Kidney tubule cell (primary cell): Measurements from ENCODE around the gene RABEP2.
A peak's percentile ranks its signal among the peaks of the same experiment; 100 is the strongest.
"Not testable (repeated sequence)": the region's sequence is repeated elsewhere in the genome, so short reads cannot be mapped to it uniquely, and the experiment has no call there.

ENCODE experiments used
- DNase-seq: peaks from one replicate; pipeline ENCODE4 v3.0.0-alpha.2; 2018; ENCODE audit warnings: low spot score

Gene RABEP2

GRCh38 chr16:28903344-28904042 lies 21.5 kb downstream of the RABEP2 start:
- no peak for DNase-seq

DNA sequence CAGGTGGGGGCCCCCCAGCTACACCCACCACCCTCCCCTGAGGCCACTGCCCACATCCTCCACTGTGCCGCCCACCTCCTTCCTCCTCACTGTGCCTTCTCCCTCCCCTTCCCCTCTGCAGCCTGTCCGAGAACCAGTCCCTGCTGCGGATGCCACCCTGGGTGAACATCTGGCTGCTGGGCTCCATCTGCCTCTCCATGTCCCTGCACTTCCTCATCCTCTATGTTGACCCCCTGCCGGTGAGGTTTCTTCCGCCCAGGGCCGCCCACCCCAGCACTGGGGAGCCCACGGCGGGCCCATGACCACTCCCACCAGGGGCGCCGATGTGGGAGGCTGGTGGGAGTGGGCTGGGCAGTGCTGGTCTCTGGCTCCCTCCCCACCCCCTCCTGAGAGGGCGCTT lies 22.1 kb downstream of the RABEP2 start:
- DNase-seq, result no peak

GRCh38 chr16:28901862-28902261 lies 23.2 kb downstream of the RABEP2 start:
- no peak for DNase-seq

GRCh38 chr16:28900601-28901000 lies 24.4 kb downstream of the RABEP2 start:
- DNase-seq, result no peak

DNA sequence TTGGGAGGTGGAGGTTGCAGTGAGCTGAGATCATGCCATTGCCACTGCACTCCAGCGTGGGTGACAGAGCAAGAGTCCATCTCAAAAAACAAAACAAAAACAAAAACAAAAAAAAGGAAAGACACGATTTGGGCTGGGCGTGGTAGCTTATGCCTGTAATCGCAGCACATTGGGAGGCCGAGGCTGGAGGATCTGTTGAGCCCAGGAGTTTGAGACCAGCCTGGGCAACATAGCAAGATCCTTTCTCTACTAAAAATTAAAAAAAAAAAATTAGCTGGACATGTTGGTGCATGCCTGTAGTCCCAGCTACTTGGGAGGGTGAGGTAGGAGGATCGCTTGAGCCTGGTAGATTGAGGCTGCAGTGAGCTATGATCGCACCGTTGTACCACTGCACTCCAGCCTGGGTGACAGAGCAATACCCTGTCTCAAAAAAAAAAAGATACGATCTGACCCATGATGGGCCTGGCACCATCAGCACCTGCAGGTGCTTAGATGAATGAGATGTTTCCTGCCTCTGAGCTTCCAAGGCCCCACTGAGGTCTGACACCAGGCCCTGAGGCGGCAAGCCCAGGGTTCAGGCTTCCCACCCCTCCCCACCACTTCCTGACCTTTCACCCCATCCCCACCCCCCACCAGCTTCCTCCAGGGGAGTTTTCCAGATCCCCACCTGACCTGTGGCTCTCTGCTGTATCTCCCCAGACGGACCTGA lies 25.0 kb downstream of the RABEP2 start:
- no peak for DNase-seq

DNA sequence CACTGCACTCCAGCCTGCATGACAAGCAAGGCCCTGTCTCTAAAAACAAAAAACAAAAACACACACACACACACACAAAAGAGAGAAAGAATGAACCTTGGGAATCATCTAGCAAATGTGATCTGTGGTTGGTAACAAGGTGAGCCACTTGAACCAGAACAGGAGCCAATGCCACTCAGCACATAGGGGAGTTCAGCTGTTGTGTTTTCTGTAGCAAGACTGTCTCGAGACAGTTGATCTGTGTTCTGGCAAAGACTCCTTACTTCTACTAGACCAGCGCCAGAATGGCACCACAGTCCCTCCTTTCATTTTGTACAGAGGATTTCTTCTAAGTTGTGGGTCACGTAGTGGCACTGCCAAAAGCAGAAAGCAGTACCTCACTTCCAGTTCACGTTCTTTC lies 26.1 kb downstream of the RABEP2 start:
- no peak for DNase-seq

DNA sequence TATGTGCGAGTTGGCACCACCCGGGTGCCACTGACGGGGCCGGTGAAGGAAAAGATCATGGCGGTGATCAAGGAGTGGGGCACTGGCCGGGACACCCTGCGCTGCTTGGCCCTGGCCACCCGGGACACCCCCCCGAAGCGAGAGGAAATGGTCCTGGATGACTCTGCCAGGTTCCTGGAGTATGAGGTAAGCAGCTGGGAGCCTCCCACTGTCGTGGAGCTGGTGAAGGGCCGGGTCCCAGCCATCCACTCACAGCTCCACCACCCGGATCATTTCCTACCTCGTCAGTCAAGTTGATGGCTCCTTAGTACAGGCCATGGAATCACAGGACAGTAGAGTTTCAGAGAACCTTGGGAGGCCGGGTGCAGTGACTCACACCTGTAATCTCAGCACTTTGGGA lies 26.8 kb downstream of the RABEP2 start:
- peak; percentile 64 for DNase-seq

DNA sequence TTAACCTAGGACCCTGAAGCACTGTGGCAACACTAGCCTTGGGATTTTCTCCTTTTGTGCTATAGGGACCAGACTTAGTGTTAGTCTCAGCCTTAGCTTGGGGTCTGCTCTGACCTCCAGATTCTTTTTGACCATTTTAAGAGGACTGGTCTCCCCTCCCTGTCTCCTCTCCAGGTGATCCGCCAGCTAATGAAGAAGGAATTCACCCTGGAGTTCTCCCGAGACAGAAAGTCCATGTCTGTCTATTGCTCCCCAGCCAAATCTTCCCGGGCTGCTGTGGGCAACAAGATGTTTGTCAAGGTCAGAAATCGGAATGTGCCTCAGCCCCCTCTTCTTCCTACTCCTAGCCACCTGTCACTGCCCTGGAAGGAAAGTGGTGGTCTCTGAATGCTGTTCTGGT lies 27.2 kb downstream of the RABEP2 start:
- DNase-seq, result peak; percentile 47

DNA sequence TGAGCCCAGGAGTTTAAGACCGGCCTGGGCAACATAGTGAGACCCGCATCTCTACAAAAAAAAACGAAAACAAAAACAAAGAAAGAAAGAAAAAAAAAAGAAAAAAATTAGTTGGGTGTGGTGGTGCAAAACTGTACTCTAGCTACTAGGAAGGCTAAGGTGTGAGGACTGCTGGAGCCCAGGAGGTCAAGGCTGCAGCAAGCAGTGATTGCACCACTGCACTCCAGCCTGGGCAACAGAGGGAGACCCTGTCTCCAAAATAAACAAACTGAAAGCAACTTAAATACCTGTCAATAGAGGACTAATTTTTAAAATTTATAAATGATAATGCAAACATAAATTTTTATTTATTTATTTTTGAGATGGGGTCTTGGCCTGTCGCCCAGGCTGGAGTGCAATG lies 29.4 kb downstream of the RABEP2 start:
- DNase-seq, result no peak

- no peak for DNase-seq
Measured at GRCh38 chr16:28893291-28893690, 31.7 kb downstream of the RABEP2 start.

- DNase-seq, result no peak
Measured at GRCh38 chr16:28891964-28892890, 32.8 kb downstream of the RABEP2 start.

DNA sequence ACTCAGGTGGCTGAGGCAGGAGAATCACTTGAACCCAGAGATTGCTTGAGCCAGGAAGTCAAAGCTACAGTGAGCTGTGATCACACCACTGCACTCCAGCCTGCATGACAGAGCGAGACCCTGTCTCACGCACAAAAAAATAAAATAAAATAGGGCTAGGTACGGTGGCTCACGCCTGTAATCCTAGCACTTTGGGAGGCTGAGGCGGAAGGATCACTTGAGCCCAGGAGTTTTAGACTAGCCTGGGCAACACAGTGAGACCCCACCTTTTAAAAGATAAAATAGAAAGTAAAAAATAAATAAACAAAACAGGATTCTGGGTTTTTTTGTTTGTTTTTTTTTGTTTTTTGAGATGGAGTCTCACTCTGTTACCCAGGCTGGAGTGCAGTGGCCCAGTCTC lies 34.7 kb downstream of the RABEP2 start:
- not testable (repeated sequence) for DNase-seq

- DNase-seq, result no peak
Measured at GRCh38 chr16:28886945-28887344, 38.1 kb downstream of the RABEP2 start.

DNA sequence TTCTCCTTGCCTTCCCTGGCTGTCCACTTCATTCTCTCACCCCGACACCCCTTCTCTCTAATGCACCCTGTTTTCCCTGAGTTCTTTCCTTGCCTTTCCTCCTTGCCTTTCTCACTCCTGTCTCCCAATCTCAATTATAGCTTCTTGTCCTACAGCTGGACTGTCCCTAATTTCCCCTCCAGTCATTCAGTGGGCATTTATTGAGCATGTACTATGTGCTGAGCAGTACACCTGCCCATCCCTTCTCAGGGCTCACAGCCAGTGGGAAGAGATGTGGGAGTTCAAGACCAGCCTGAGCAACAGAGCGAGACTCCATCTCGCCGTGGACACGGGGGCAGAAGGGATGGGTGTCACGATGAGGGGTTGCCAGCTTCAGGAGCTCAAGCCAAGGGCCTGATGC lies 41.0 kb downstream of the RABEP2 start:
- DNase-seq, result no peak

- DNase-seq, result no peak
Measured at GRCh38 chr16:28883221-28883996, 41.6 kb downstream of the RABEP2 start.

DNA sequence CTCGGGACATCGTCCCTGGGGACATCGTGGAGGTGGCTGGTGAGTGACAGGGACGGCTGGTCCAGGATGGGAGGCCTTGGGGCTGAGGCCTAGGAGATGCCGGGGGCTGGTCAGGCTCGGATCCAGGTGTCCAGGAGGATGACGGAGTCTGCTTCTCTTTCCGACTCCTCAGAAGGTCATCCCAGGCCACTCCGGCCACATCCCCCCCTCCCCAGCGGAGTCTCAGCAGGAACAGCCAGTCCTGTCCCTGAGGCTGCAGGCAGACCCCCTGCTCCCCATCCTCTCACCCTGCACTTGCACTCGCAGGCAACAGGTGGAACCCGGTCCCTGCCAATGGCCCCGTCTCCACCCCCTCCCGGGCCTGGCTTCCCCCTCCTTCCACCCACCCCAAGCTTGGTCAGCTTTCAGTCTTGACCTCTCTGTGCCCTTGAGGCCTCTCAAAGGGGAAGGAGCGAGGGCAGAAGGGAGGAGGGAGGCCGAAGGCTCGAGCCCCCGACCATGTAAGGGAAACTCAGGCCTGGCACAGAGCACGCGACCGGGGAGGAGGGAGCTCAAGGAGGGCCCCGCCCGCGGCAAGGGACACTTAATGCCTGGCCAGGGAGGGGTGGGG lies 42.4 kb downstream of the RABEP2 start:
- no peak for DNase-seq

GRCh38 chr16:28881565-28881964 lies 43.5 kb downstream of the RABEP2 start:
- not testable (repeated sequence) for DNase-seq

- no peak for DNase-seq
Measured at GRCh38 chr16:28880955-28881354, 44.1 kb downstream of the RABEP2 start.

GRCh38 chr16:28880589-28880915 lies 44.5 kb downstream of the RABEP2 start:
- DNase-seq, result no peak

- DNase-seq, result peak; percentile 85
Measured at GRCh38 chr16:28879841-28880588, 45.0 kb downstream of the RABEP2 start.
